ENCODE measurements around the gene IL36B. TPM values are rescaled to one million over a fixed set of nuclear protein-coding genes. Genes with fewer than 3 reads are reported as not detected.
"Not testable (repeated sequence)": the region's sequence is repeated elsewhere in the genome, so short reads cannot be mapped to it uniquely, and the experiment has no call there.

IL36B gene
- not detected in 2 replicates for total RNA-seq (2014; rRNA removed; shearing (Covaris generic); ENCODE audit: low replicate concordance)

- H3K4me3 ChIP-seq: no peak within 1 kb of the TSS
- no peaks in the 10 kb centered on the region for H3K27me3 ChIP-seq
- peaks cover 8% of the 10 kb centered on the region; the same call in 1 of the 2 replicates for H3K9me3 ChIP-seq
- H3K36me3 ChIP-seq: no peaks in the 10 kb centered on the region
- no peak for DNase-seq
Measured at GRCh38 chr2:113052396-113052917, at the start of gene IL36B. IL36B (minus strand) TSS chr2:113052867.

- H3K4me3 ChIP-seq: no peak overlapping the region
- DNase-seq: no peak
- 0 out of 2 replicates have a peak, but pooled peaks cover 1% of the 10 kb centered on the region for H3K9me3 ChIP-seq
- no peaks in the 10 kb centered on the region for H3K36me3 ChIP-seq
- no peaks in the 10 kb centered on the region; the same call in 1 of the 2 replicates for H3K27me3 ChIP-seq
Measured at GRCh38 chr2:113102133-113102532, 49.5 kb upstream of the IL36B start.

- Histone ChIP-seq H3K36me3 (no peaks in the 10 kb centered on the region), H3K9me3 (0 out of 2 replicates have a peak, but pooled peaks cover 3% of the 10 kb centered on the region), H3K4me3 (no peak overlapping the region), H3K27me3 (no peaks in the 10 kb centered on the region)
- no peak for DNase-seq
Measured at GRCh38 chr2:113098532-113098931, 45.9 kb upstream of the IL36B start.

- 0 out of 2 replicates have a peak, but pooled peaks cover 3% of the 10 kb centered on the region for H3K9me3 ChIP-seq
- no peak for DNase-seq
- no peaks in the 10 kb centered on the region for H3K36me3 ChIP-seq
- no peak overlapping the region for H3K4me3 ChIP-seq
- no peaks in the 10 kb centered on the region for H3K27me3 ChIP-seq
Measured at GRCh38 chr2:113098041-113098440, 45.4 kb upstream of the IL36B start.

- H3K9me3 ChIP-seq, H3K4me3 ChIP-seq, H3K36me3 ChIP-seq, H3K27me3 ChIP-seq, DNase-seq: not testable (repeated sequence)
Measured at GRCh38 chr2:113096842-113097618, 44.4 kb upstream of the IL36B start.

GRCh38 chr2:113096306-113096705 is 43.6 kb upstream of the IL36B start:
- not testable (repeated sequence) for DNase-seq, H3K36me3 ChIP-seq, H3K9me3 ChIP-seq, H3K4me3 ChIP-seq, H3K27me3 ChIP-seq

- DNase-seq: no peak
- peaks cover 9% of the 10 kb centered on the region; the same call in 1 of the 2 replicates for H3K27me3 ChIP-seq
- 0 out of 2 replicates have a peak, but pooled peaks cover 2% of the 10 kb centered on the region for H3K9me3 ChIP-seq
- H3K4me3 ChIP-seq: no peak overlapping the region
- no peaks in the 10 kb centered on the region for H3K36me3 ChIP-seq
Measured at GRCh38 chr2:113093613-113093977, 40.9 kb upstream of the IL36B start.

GRCh38 chr2:113092864-113093612 is 40.4 kb upstream of the IL36B start:
- Histone ChIP-seq H3K36me3 (no peaks in the 10 kb centered on the region), H3K9me3 (0 out of 2 replicates have a peak, but pooled peaks cover 2% of the 10 kb centered on the region), H3K27me3 (peaks cover 10% of the 10 kb centered on the region; the same call in 1 of the 2 replicates), H3K4me3 (no peak overlapping the region)
- no peak for DNase-seq

GRCh38 chr2:113091231-113091896 is 38.7 kb upstream of the IL36B start:
- no peak for DNase-seq
- H3K4me3 ChIP-seq: no peak overlapping the region
- no peaks in the 10 kb centered on the region for H3K36me3 ChIP-seq

GRCh38 chr2:113089916-113090315 is 37.2 kb upstream of the IL36B start:
- no peaks in the 10 kb centered on the region for H3K9me3 ChIP-seq
- peaks cover 10% of the 10 kb centered on the region; the same call in 1 of the 2 replicates for H3K27me3 ChIP-seq
- no peaks in the 10 kb centered on the region for H3K36me3 ChIP-seq
- no peak overlapping the region for H3K4me3 ChIP-seq
- DNase-seq: no peak

More at GRCh38 chr2:113091231-113091896, 38.7 kb upstream of the IL36B start:
- Histone ChIP-seq H3K27me3 (peaks cover 10% of the 10 kb centered on the region; the same call in 1 of the 2 replicates), H3K9me3 (0 out of 2 replicates have a peak, but pooled peaks cover 2% of the 10 kb centered on the region)

GRCh38 chr2:113088213-113088992 is 35.7 kb upstream of the IL36B start:
- Histone ChIP-seq H3K27me3 (peaks cover 10% of the 10 kb centered on the region; the same call in 1 of the 2 replicates), H3K9me3 (no peaks in the 10 kb centered on the region)

GRCh38 chr2:113085542-113085941 is 32.9 kb upstream of the IL36B start:
- no peak for DNase-seq
- Histone ChIP-seq H3K9me3 (no peaks in the 10 kb centered on the region), H3K36me3 (no peaks in the 10 kb centered on the region), H3K4me3 (no peak overlapping the region), H3K27me3 (0 out of 2 replicates have a peak, but pooled peaks cover 3% of the 10 kb centered on the region)

More at GRCh38 chr2:113088213-113088992, 35.7 kb upstream of the IL36B start:
- no peaks in the 10 kb centered on the region for H3K36me3 ChIP-seq
- H3K4me3 ChIP-seq: no peak overlapping the region
- DNase-seq: no peak

GRCh38 chr2:113084249-113085000 is 31.8 kb upstream of the IL36B start:
- DNase-seq: no peak
- Histone ChIP-seq H3K9me3 (no peaks in the 10 kb centered on the region), H3K4me3 (no peak overlapping the region), H3K27me3 (0 out of 2 replicates have a peak, but pooled peaks cover 3% of the 10 kb centered on the region), H3K36me3 (no peaks in the 10 kb centered on the region)

GRCh38 chr2:113083296-113083695 is 30.6 kb upstream of the IL36B start:
- H3K27me3 ChIP-seq: no peaks in the 10 kb centered on the region
- H3K4me3 ChIP-seq: no peak overlapping the region
- H3K36me3 ChIP-seq: no peaks in the 10 kb centered on the region
- H3K9me3 ChIP-seq: no peaks in the 10 kb centered on the region
- no peak for DNase-seq

- Histone ChIP-seq H3K27me3 (no peaks in the 10 kb centered on the region), H3K4me3 (no peak overlapping the region), H3K36me3 (no peaks in the 10 kb centered on the region), H3K9me3 (no peaks in the 10 kb centered on the region)
- no peak for DNase-seq
Measured at GRCh38 chr2:113081488-113082210, 29.0 kb upstream of the IL36B start.
